ENCODE results near the gene SNCA.

Gene SNCA

DNA sequence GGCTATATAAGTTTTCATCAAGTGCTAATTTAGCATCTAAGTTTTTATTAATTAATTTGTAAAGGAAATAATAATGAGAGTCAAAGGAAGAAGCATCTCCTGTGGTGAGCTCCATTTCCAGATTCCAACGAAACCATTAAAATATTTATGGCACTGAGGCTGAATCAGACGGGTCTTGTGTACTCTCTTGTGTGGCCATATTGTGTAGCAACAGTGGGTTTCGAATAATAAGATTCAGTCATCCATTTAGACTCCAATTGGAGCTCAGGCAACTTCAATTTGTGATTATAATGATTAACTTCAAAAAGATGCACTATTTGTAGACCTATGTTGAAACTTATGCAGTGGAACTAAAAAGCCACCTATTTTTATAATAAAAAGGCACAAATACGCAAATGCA, 82.4 kb downstream of the SNCA start:
- no peak for DNase-seq (ENCODE audit: low read depth in 2 of 2)

DNA sequence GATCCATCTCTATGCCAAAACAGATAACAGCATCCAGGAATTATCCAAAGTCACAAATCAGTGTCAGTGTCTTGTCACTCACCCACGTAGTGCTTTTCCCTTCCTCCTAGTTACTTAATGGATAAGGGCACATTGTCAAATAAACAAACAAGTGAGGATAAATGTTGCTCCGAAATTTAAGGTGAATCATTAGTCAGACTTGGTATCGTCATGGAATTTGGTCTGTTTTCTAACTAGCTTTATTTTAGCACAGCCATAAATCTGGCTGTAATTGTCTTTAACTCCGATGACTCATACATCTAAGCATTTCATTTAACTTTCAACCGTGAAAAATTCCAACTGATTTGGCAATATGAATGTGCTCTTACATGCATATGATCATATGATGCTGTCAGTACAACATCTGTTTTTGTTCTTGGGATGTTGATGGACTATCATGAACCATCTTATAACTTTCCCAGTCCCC, 83.3 kb downstream of the SNCA start:
- DNase-seq (ENCODE audit: low read depth in 2 of 2): no peak

- no peak for DNase-seq (ENCODE audit: low read depth in 2 of 2)
Observed at GRCh38 chr4:89752932-89753598, 83.9 kb downstream of the SNCA start.

DNA sequence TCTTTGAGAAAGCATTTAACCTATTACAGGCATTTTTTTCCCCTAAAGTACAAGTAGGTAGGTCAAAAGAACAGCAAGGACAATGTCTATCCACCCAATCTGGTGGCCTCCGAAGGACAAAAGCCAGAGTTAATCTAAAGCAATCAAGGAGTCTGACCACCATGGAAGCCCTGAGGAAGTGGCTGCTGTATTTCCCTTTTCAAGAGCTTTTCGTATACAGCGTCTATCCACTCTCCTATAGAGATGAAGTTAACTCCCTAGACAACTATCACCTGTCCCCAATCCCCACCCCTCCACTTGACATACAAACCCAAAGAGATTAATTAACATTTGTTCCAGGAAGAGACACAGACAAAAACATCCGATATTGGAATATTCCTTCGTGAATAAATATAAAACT, 85.5 kb downstream of the SNCA start:
- no peak for DNase-seq (ENCODE audit: low read depth in 2 of 2)

- no peak for DNase-seq (ENCODE audit: low read depth in 2 of 2)
Observed at GRCh38 chr4:89746377-89746776, 90.6 kb downstream of the SNCA start.

GRCh38 chr4:89745708-89746107, 91.3 kb downstream of the SNCA start:
- no peak for DNase-seq (ENCODE audit: low read depth in 2 of 2)

- DNase-seq (ENCODE audit: low read depth in 2 of 2): no peak
Observed at GRCh38 chr4:89744914-89745313, 92.0 kb downstream of the SNCA start.

DNA sequence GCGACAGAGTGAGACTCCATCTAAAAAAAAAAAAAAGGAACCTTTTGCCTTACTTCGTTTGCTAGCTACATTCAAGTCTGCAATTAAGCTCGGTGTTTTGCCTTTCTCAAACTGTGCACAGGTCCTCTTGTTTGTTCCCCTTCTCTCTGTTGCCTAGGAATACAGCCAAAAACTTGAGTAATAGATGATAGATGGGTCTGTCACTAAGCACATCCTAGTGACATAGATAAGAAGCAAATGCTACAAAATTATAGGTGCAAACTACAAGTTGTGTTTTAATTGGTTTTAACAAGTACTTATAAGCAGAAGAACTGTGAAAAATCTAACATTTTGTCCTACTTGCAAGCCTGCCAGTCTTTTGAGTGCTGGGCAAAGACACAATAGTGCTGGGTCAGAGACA, 95.2 kb downstream of the SNCA start:
- no peak for DNase-seq (ENCODE audit: low read depth in 2 of 2)

- DNase-seq (ENCODE audit: low read depth in 2 of 2): no peak
Observed at GRCh38 chr4:89739311-89739988, 97.5 kb downstream of the SNCA start.

GRCh38 chr4:89737888-89738287, 99.1 kb downstream of the SNCA start:
- no peak for DNase-seq (ENCODE audit: low read depth in 2 of 2)

GRCh38 chr4:89733946-89734345, 103.0 kb downstream of the SNCA start:
- no peak for DNase-seq (ENCODE audit: low read depth in 2 of 2)

DNA sequence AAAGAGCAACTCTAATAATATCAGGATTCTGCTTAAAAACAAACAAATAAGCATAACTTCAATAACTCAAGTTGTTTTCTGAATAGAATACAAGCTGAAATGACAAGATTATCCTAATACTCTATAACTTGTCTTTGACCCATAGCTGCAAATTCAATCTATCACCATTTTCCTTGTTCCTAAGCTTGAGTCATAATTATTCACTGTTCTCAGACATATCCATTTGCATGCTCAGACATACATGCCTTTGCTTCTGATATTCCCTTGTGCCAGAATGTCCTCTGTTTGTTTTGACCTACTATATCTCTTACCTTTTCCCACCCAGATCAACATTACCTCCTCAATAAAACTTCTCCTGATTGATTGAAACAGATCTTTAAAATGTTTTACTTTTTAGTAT, 109.7 kb downstream of the SNCA start:
- no peak for DNase-seq (ENCODE audit: low read depth in 2 of 2)

DNA sequence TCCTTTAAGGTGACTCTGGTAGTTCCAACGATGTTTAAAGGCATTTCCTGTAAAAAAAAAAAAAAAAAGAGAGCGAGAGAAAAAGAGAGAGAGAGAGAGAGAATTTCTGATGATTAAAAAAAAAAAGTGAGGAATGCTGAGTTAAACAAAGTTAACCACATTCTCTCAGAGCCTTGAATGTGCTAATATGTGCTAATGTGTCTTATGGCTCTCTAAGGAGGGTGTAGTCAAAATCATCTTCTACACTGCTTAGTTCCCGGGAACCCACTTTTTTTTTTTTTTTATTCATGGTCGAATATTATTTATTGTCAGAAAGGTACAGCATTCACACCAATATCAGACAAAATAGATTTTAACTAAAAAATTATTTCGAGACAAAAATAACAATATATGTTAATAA, 111.7 kb downstream of the SNCA start:
- no peak for DNase-seq (ENCODE audit: low read depth in 2 of 2)

- no peak for DNase-seq (ENCODE audit: low read depth in 2 of 2)
Observed at GRCh38 chr4:89724716-89725115, 112.2 kb downstream of the SNCA start.

GRCh38 chr4:89723096-89723495, 113.9 kb downstream of the SNCA start:
- no peak for DNase-seq (ENCODE audit: low read depth in 2 of 2)

- DNase-seq (ENCODE audit: low read depth in 2 of 2): no peak
Observed at GRCh38 chr4:89722517-89722916, 114.4 kb downstream of the SNCA start.

- DNase-seq (ENCODE audit: low read depth in 2 of 2): no peak
Observed at GRCh38 chr4:89720981-89721380, 116.0 kb downstream of the SNCA start.

DNA sequence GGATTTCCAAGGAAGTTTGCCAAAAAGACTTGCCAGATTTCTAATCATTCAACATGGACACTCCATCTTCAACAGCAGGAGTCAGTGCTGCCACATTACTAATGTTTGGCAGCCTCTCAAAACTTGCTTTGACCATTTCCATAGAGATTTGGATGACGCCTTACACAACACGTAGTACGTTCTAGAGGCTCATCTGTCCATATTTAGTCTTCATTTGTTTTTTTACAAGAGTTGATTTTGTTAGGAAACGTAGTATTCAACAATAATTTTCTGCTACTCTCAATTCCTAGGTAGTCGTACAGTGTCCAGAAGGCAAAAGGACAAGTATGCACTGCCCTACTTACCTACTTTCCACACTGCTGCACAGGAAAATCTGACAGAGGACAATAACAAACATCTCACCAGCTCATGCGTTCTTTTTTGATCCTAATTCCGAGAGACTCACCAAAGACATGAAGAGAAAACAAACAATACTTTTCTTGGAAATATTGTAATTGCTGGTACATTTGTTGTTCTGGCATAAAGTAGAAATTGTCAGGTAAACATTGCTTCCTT, 117.3 kb downstream of the SNCA start:
- no peak for DNase-seq (ENCODE audit: low read depth in 2 of 2)

DNA sequence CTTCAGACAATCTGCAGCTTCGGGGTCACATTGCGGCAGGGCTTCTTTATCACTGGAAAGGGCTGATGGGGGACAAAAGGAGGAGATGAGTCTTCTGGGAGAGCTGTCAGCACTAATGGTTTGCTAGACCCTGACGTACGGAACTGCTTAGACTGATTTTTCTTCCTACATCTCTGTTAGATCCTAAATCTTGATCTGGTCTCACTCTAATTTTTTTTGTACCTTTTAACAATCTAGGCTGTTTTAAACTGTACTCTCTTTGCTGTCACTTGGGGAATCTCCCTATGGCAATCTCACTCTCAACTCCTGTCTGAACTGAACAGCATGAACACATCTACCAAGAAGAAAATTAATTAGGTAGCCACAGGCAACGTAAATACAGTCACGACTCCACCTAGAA, 120.1 kb downstream of the SNCA start:
- DNase-seq (ENCODE audit: low read depth in 2 of 2): no peak

GRCh38 chr4:89715631-89716030, 121.3 kb downstream of the SNCA start:
- no peak for DNase-seq (ENCODE audit: low read depth in 2 of 2)

- DNase-seq (ENCODE audit: low read depth in 2 of 2): no peak
Observed at GRCh38 chr4:89712827-89713226, 124.1 kb downstream of the SNCA start.

DNA sequence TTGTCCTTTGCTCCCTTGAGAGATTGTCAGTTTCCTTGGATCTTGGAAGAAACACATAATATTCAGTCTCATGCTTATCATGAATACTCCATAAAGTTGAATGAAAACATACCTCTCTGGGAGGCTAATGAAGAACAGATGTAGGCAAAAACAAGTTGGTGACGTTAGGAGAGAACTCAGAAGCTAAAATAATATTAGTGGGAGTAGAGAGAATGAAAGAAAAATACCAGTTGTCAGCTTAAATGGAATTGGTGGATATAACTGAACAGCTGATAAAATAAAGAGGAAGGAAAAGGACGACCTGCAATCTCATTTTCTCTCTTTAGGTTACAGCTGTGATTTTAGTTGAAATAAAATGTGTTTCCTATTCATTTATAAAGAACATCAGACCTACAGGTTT, 124.8 kb downstream of the SNCA start:
- DNase-seq (ENCODE audit: low read depth in 2 of 2): no peak

GRCh38 chr4:89708903-89709421, 128.0 kb downstream of the SNCA start:
- no peak for DNase-seq (ENCODE audit: low read depth in 2 of 2)
